Mammary epithelial cell (primary cell): ENCODE measurements around the gene SEMA6A.

Source experiments
- CTCF ChIP-seq, 2 donors: IDR thresholded peaks in 1 of 2; conservative IDR thresholded peaks in 1 of 2; 2 replicates each; pipeline ENCODE4 v1.5.1; 2011 to 2012; ENCODE audit warnings: inconsistent platforms in 2 of 2, low read length in 2 of 2, mild to moderate bottlenecking in 2 of 2, control low read depth in 1 of 2, low read depth in 1 of 2; ENCODE audit not compliant: insufficient read depth in 1 of 2; ENCODE audit errors: extremely low read depth in 1 of 2
- EZH2 ChIP-seq: IDR thresholded peaks from 2 replicates; pipeline ENCODE4 v1.6.1; 2012; ENCODE audit warnings: low read length, inconsistent platforms, borderline replicate concordance

GRCh38 chr5:116394186-116394867 is 180.3 kb downstream of the SEMA6A start:
- TF ChIP-seq EZH2 (no peak), CTCF (conservative IDR thresholded peaks at IDR 0.05 in 1 of 2, IDR thresholded peaks at IDR 0.05 in 1 of 2; ENCODE audit: extremely low read depth in 1 of 2, insufficient read depth in 1 of 2, low read depth in 1 of 2, low read length in 2 of 2) (no peak)
